Stimulated activated CD8-positive, alpha-beta memory T cell treated with anti-CD3 and anti-CD28 coated beads, Interleukin-12 subunit alpha, Interleukin-12 subunit beta, amount 100 ng/mL, for 4 hours (primary cell): ENCODE results near the gene TBC1D3B.
"Not testable (repeated sequence)": the region's sequence is repeated elsewhere in the genome, so short reads cannot be mapped to it uniquely, and the experiment has no call there.

Experiments used
- DNase-seq: peaks from one replicate; pipeline ENCODE4 v3.0.0-alpha.2; 2020; ENCODE audit warnings: low read depth

The TBC1D3B gene

GRCh38 chr17:36129616-36130015, 46.8 kb downstream of the TBC1D3B start:
- no peak for DNase-seq

GRCh38 chr17:36128411-36128978, 47.9 kb downstream of the TBC1D3B start:
- no peak for DNase-seq

DNA sequence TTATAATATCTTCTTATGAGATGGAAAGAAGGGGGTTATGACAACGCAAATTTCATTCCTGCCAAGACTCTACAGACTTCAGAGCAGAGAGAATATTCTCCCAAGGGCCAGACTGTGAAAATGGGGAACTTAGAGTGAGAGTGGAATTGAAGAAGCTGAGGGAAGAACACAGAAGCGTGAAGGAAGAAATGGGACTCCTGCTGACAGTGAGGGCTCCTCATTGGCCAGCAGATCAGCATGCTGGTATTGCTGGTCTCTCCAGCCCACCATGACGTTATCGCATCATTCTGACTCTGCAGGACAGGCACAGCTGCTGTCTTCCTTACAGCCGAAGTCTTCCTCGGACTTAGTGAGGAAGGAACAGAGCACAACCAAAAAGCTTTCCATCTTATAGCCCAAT, 48.5 kb downstream of the TBC1D3B start:
- no peak for DNase-seq

DNA sequence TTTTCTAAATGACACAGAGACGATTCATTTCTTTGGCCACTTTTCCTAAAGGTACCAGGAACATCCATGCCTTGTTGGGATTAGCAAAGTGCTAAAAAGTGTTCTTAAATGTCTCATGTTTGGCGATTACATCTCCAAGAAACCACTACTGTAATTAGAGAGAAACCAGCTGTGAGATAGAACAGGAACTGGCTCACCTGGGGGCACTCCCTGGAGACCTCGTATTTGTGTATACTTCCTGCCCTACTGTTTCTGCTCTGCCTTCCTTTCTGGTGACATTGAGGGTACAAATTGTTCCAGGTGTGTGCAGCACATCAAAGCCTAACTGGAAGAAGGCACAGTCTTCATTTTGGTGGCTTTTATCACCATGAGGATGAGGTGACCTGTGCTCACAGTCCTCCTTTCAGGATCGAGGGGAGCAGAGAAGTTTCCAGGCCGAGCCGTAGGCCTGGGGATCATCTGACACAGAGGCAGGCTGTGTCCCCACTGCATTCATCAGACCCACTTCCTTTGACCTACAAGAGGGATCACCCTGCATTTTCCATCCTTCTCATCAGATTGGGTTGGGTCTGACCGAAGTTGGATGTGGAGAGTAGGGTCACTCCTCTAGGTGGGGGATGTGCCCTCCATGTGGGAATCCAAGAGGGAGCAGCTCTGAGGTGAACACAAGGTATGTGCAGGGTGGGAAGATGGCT, 49.1 kb downstream of the TBC1D3B start:
- no peak for DNase-seq

GRCh38 chr17:36124879-36125824, 51.3 kb downstream of the TBC1D3B start:
- no peak for DNase-seq

GRCh38 chr17:36123431-36123830, 53.0 kb downstream of the TBC1D3B start:
- DNase-seq = no peak

DNA sequence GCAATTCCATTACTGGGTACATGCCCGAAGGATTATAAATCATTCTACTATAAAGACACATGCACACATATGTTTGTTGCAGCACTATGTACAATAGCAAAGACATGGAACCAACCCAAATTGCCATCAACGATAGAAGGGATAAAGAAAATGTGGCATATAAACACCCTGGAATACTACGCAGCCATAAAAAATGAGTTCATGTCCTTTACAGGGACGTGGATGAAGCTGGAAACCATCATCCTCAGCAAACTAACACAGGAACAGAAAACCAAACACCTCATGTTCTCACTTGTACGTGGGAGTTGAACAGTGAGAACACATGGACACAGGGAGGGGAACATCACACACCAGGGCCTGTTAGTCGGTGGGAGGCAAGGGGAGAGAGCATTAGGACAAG, 55.3 kb downstream of the TBC1D3B start:
- DNase-seq = not testable (repeated sequence)

DNA sequence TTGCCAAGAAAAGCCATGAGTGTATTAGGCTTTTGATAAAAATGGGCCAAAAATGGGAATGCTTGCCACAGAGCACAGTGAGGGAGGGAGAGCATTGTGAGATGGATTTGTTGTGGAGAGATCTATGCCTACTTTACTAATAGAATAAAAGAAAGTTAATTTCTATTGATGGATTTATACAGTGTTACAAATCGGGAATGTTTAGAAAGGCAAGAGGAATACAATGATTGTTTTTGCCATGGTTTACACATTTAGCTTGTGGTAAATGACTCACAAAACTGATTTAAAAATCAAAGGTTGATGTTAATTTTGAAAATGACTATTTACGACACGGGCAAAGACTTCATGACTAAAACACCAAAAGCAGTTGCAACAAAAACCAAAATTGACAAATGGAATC, 56.2 kb downstream of the TBC1D3B start:
- DNase-seq = no peak

GRCh38 chr17:36118477-36119353, 57.7 kb downstream of the TBC1D3B start:
- no peak for DNase-seq

- no peak for DNase-seq
Observed at GRCh38 chr17:36117505-36118382, 58.7 kb downstream of the TBC1D3B start.
